GM12865 (cell line): ENCODE data around the gene DPP10.

Experiments used
- DNase-seq: peaks from one replicate; pipeline ENCODE4 v3.0.0; 2010; ENCODE audit warnings: low read depth
- H3K4me3 ChIP-seq: 2 replicates; pipeline ENCODE4 v1.5.1; 2011; ENCODE audit warnings: mild to moderate bottlenecking, low read depth, low read length, control low read depth
- TF ChIP-seq, protein P1 (sequence below): IDR thresholded peaks from 2 replicates; pipeline ENCODE4 v1.5.1; 2011; ENCODE audit warnings: low read length, control low read depth, low read depth, inconsistent platforms; ENCODE audit not compliant: insufficient read depth; ENCODE audit errors: missing control alignments

Gene DPP10

DNA sequence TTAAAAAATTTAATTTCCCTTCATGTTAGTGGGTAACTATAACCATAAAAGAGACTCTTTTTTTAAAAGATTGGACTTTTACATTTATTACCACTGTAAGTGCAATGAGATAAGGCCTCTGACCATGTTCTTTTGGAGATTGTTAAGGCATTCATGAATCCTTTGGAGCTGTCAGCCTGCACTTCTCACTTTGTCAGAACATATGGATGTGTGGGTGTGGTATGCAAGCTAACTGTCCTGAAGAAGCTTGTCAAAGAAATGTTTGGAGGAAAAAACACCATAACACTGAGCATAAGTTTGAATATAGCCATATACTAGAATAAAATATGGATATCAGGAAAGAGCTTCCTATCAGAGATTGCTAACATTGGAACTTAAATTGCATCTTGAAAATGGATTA is 754.1 kb downstream of the DPP10 start:
- H3K4me3 ChIP-seq: no peak overlapping the region
- no peak for DNase-seq
- TF ChIP-seq, protein P1, sequence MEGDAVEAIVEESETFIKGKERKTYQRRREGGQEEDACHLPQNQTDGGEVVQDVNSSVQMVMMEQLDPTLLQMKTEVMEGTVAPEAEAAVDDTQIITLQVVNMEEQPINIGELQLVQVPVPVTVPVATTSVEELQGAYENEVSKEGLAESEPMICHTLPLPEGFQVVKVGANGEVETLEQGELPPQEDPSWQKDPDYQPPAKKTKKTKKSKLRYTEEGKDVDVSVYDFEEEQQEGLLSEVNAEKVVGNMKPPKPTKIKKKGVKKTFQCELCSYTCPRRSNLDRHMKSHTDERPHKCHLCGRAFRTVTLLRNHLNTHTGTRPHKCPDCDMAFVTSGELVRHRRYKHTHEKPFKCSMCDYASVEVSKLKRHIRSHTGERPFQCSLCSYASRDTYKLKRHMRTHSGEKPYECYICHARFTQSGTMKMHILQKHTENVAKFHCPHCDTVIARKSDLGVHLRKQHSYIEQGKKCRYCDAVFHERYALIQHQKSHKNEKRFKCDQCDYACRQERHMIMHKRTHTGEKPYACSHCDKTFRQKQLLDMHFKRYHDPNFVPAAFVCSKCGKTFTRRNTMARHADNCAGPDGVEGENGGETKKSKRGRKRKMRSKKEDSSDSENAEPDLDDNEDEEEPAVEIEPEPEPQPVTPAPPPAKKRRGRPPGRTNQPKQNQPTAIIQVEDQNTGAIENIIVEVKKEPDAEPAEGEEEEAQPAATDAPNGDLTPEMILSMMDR: no peak

DNA sequence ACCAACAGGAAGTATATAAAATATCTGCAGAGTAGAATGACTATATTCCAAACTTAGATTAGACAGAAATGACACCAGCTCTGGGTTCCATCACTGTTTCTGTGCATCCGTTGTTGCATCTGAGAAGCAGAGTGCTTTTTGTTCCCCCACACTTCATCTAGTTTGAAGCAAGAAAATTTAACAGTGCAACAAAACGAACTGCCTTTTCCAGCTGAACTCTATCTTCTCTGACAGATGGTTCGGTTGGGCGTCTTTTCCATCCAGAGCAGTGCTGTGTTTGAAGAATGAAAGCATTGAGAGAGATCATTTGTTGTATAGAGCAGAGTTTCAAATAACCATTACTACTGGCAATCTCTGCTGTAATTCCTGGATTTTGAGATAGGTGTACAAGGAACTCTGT is 757.5 kb downstream of the DPP10 start:
- H3K4me3 ChIP-seq: no peak overlapping the region
- TF ChIP-seq, protein P1: no peak
- DNase-seq: no peak

- no peak for DNase-seq
- no peak overlapping the region for H3K4me3 ChIP-seq
- TF ChIP-seq, protein P1: no peak
These were observed 758.9 kb downstream of the DPP10 start for GRCh38 chr2:115201386-115201785.

DNA sequence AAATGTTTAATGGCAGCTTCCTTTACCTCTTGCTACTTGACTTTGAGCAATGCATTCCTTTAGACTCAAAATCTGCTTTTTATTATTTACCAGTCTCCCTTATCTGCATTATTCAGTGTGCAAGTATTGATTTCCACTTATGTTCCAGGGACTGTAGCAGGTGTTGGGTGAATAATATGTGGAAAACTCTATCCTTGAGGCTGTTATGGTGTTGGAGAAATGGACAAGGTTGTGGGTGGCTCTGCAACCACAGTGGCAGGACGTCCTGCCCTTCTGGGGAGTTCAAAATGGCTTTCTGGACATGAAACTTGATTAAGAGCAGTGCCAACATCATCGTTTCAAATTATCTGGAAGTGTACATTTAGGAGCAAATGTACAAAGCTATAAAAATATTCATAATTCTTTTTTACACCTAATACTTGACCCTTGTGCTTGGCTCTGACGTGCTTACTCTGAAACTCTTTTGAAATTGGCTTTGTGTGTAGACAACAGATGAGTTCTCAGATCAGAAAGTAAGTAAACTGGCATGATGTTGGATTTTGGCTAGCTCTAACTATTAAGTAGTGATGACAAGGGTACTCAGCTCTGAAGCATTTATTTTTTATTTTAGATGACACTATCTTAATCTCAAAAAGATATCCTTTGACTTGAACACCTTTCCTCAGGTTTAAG is 766.2 kb downstream of the DPP10 start:
- no peak overlapping the region for H3K4me3 ChIP-seq
- TF ChIP-seq, protein P1: no peak
- DNase-seq: no peak

GRCh38 chr2:115214050-115214449 is 771.6 kb downstream of the DPP10 start:
- TF ChIP-seq, protein P1: no peak
- no peak overlapping the region for H3K4me3 ChIP-seq

GRCh38 chr2:115219296-115219695 is 776.9 kb downstream of the DPP10 start:
- TF ChIP-seq, protein P1: no peak
- no peak overlapping the region for H3K4me3 ChIP-seq
- DNase-seq: no peak

More at GRCh38 chr2:115214050-115214449, 771.6 kb downstream of the DPP10 start:
- DNase-seq: no peak

DNA sequence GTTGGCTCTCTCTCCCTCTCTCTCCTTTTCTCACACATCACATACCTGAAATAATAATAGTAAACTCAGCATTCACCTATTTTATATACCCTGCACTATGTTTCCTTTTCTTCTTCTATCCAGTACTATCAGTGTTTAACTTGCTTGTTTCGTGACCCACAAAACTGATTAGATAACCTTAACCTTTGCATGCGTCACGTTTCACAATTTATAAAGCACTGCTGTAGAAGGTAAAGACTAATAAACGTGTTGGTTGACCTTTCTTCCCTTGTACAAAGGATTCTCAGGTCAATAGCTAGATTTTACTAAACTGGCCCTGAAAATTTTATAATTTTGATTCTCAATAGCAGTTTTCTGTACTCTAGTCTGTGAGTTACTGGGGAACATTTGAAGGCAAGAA is 791.7 kb downstream of the DPP10 start:
- DNase-seq: no peak
- no peak overlapping the region for H3K4me3 ChIP-seq
- TF ChIP-seq, protein P1: no peak
